ENCODE results near the gene TMEM132C.

The TMEM132C gene

GRCh38 chr12:128286970-128287369 lies 20.0 kb downstream of the TMEM132C start:
- Histone ChIP-seq H3K9me3 (ENCODE audit: control extremely low read depth in 1 of 5, control insufficient read depth in 4 of 5, insufficient read depth in 2 of 5, low read depth in 1 of 5, low read length in 4 of 5) (peaks cover 0 to 3% (median 0%) of the 10 kb centered on the region in 5 experiments), H3K27me3 (replicated peaks in 2 of 5; ENCODE audit: control insufficient read depth in 4 of 5, insufficient read depth in 5 of 5, low read length in 4 of 5) (peaks cover 0 to 2% (median 0%) of the 10 kb centered on the region in 5 experiments)
- WGBS (ENCODE audit: insufficient coverage): 100% methylated on average over 1 of the region's 1 CpG

GRCh38 chr12:128288357-128288756 lies 21.4 kb downstream of the TMEM132C start:
- DNase-seq: no peak
- no peak overlapping the region for H3K4me3 ChIP-seq (ENCODE audit: control insufficient read depth in 1 of 7, extremely low read depth in 1 of 7, insufficient read depth in 4 of 7, low read depth in 2 of 7, low read length in 6 of 7)
- no peaks in the 10 kb centered on the region for H3K36me3 ChIP-seq (ENCODE audit: control insufficient read depth in 4 of 4, insufficient read depth in 4 of 4, low read length in 3 of 4)
- H3K27ac ChIP-seq (ENCODE audit: insufficient read depth in 1 of 2, low read depth in 1 of 2, low read length in 2 of 2, poor library complexity in 1 of 2, severe bottlenecking in 2 of 2): no peak overlapping the region
- no peaks in the 10 kb centered on the region for H3K4me1 ChIP-seq (ENCODE audit: control extremely low read depth in 1 of 4, control insufficient read depth in 4 of 4, insufficient read depth in 4 of 4, low read length in 3 of 4)
- H3K9me3 ChIP-seq (ENCODE audit: control extremely low read depth in 1 of 5, control insufficient read depth in 4 of 5, insufficient read depth in 2 of 5, low read depth in 1 of 5, low read length in 4 of 5): no peaks in the 10 kb centered on the region
- H3K27me3 ChIP-seq (replicated peaks in 2 of 5; ENCODE audit: control insufficient read depth in 4 of 5, insufficient read depth in 5 of 5, low read length in 4 of 5): peaks cover 0 to 2% (median 0%) of the 10 kb centered on the region in 5 experiments
- POLR2A ChIA-PET: no interaction called here
- CTCF ChIA-PET: no interaction called here
- 93% methylated on average over 1 of the region's 2 CpGs for WGBS (ENCODE audit: insufficient coverage)

More at GRCh38 chr12:128286970-128287369, 20.0 kb downstream of the TMEM132C start:
- H3K27ac ChIP-seq (ENCODE audit: insufficient read depth in 1 of 2, low read depth in 1 of 2, low read length in 2 of 2, poor library complexity in 1 of 2, severe bottlenecking in 2 of 2): no peak overlapping the region
- H3K4me1 ChIP-seq (ENCODE audit: control extremely low read depth in 1 of 4, control insufficient read depth in 4 of 4, insufficient read depth in 4 of 4, low read length in 3 of 4): no peaks in the 10 kb centered on the region
- CTCF ChIA-PET: no interaction called here
- DNase-seq: no peak
- POLR2A ChIA-PET: no interaction called here
- H3K36me3 ChIP-seq (ENCODE audit: control insufficient read depth in 4 of 4, insufficient read depth in 4 of 4, low read length in 3 of 4): no peaks in the 10 kb centered on the region
- H3K4me3 ChIP-seq (ENCODE audit: control insufficient read depth in 1 of 7, extremely low read depth in 1 of 7, insufficient read depth in 4 of 7, low read depth in 2 of 7, low read length in 6 of 7): no peak overlapping the region

GRCh38 chr12:128288896-128289295 lies 21.9 kb downstream of the TMEM132C start:
- Histone ChIP-seq H3K4me3 (ENCODE audit: control insufficient read depth in 1 of 7, extremely low read depth in 1 of 7, insufficient read depth in 4 of 7, low read depth in 2 of 7, low read length in 6 of 7) (no peak overlapping the region), H3K4me1 (ENCODE audit: control extremely low read depth in 1 of 4, control insufficient read depth in 4 of 4, insufficient read depth in 4 of 4, low read length in 3 of 4) (no peaks in the 10 kb centered on the region), H3K9me3 (ENCODE audit: control extremely low read depth in 1 of 5, control insufficient read depth in 4 of 5, insufficient read depth in 2 of 5, low read depth in 1 of 5, low read length in 4 of 5) (no peaks in the 10 kb centered on the region), H3K27me3 (replicated peaks in 2 of 5; ENCODE audit: control insufficient read depth in 4 of 5, insufficient read depth in 5 of 5, low read length in 4 of 5) (peaks cover 0 to 2% (median 0%) of the 10 kb centered on the region in 5 experiments), H3K36me3 (ENCODE audit: control insufficient read depth in 4 of 4, insufficient read depth in 4 of 4, low read length in 3 of 4) (no peaks in the 10 kb centered on the region), H3K27ac (ENCODE audit: insufficient read depth in 1 of 2, low read depth in 1 of 2, low read length in 2 of 2, poor library complexity in 1 of 2, severe bottlenecking in 2 of 2) (no peak overlapping the region)
- ChIA-PET POLR2A (no interaction called here), CTCF (no interaction called here)
- WGBS (ENCODE audit: insufficient coverage): 99% methylated on average over 13 of the region's 13 CpGs
- no peak for DNase-seq

- CTCF ChIA-PET: interaction anchor here (0.6 kb wide), 1 partner anchor 1624 kb away, joined by 3 read pairs; no protein-coding TSS in a partner anchor
- no peak for DNase-seq
- Histone ChIP-seq H3K36me3 (ENCODE audit: control insufficient read depth in 4 of 4, insufficient read depth in 4 of 4, low read length in 3 of 4) (no peaks in the 10 kb centered on the region), H3K4me3 (ENCODE audit: control insufficient read depth in 1 of 7, extremely low read depth in 1 of 7, insufficient read depth in 4 of 7, low read depth in 2 of 7, low read length in 6 of 7) (no peak overlapping the region), H3K9me3 (ENCODE audit: control extremely low read depth in 1 of 5, control insufficient read depth in 4 of 5, insufficient read depth in 2 of 5, low read depth in 1 of 5, low read length in 4 of 5) (no peaks in the 10 kb centered on the region), H3K27me3 (replicated peaks in 2 of 5; ENCODE audit: control insufficient read depth in 4 of 5, insufficient read depth in 5 of 5, low read length in 4 of 5) (peaks cover 0 to 2% (median 0%) of the 10 kb centered on the region in 5 experiments), H3K27ac (ENCODE audit: insufficient read depth in 1 of 2, low read depth in 1 of 2, low read length in 2 of 2, poor library complexity in 1 of 2, severe bottlenecking in 2 of 2) (no peak overlapping the region), H3K4me1 (ENCODE audit: control extremely low read depth in 1 of 4, control insufficient read depth in 4 of 4, insufficient read depth in 4 of 4, low read length in 3 of 4) (no peaks in the 10 kb centered on the region)
- WGBS (ENCODE audit: insufficient coverage): 82% methylated on average over 3 of the region's 6 CpGs
- POLR2A ChIA-PET: no interaction called here
Measured at GRCh38 chr12:128290938-128291337, 24.0 kb downstream of the TMEM132C start.

- ChIA-PET CTCF (no interaction called here), POLR2A (no interaction called here)
- no peak overlapping the region for H3K4me3 ChIP-seq (ENCODE audit: control insufficient read depth in 1 of 7, extremely low read depth in 1 of 7, insufficient read depth in 4 of 7, low read depth in 2 of 7, low read length in 6 of 7)
- H3K36me3 ChIP-seq (ENCODE audit: control insufficient read depth in 4 of 4, insufficient read depth in 4 of 4, low read length in 3 of 4): no peaks in the 10 kb centered on the region
- peaks cover 0 to 3% (median 0%) of the 10 kb centered on the region in 5 experiments for H3K9me3 ChIP-seq (ENCODE audit: control extremely low read depth in 1 of 5, control insufficient read depth in 4 of 5, insufficient read depth in 2 of 5, low read depth in 1 of 5, low read length in 4 of 5)
- H3K4me1 ChIP-seq (ENCODE audit: control extremely low read depth in 1 of 4, control insufficient read depth in 4 of 4, insufficient read depth in 4 of 4, low read length in 3 of 4): no peaks in the 10 kb centered on the region
- H3K27ac ChIP-seq (ENCODE audit: insufficient read depth in 1 of 2, low read depth in 1 of 2, low read length in 2 of 2, poor library complexity in 1 of 2, severe bottlenecking in 2 of 2): no peak overlapping the region
- H3K27me3 ChIP-seq (replicated peaks in 2 of 5; ENCODE audit: control insufficient read depth in 4 of 5, insufficient read depth in 5 of 5, low read length in 4 of 5): peaks cover 0 to 7% (median 0%) of the 10 kb centered on the region in 5 experiments
- no peak for DNase-seq
- WGBS (ENCODE audit: insufficient coverage): 44% methylated on average over 5 of the region's 11 CpGs
Measured at GRCh38 chr12:128298091-128298748, 31.2 kb downstream of the TMEM132C start.

GRCh38 chr12:128305336-128305892 lies 38.4 kb downstream of the TMEM132C start:
- 96% methylated on average over 4 of the region's 10 CpGs for WGBS (ENCODE audit: insufficient coverage)
- ChIA-PET CTCF (interaction anchor here (0.6 kb wide), 1 partner anchor 154 kb away, joined by 3 read pairs; no protein-coding TSS in a partner anchor), POLR2A (no interaction called here)
- H3K27me3 ChIP-seq (replicated peaks in 2 of 5; ENCODE audit: control insufficient read depth in 4 of 5, insufficient read depth in 5 of 5, low read length in 4 of 5): no peaks in the 10 kb centered on the region
- H3K4me3 ChIP-seq (ENCODE audit: control insufficient read depth in 1 of 7, extremely low read depth in 1 of 7, insufficient read depth in 4 of 7, low read depth in 2 of 7, low read length in 6 of 7): no peak overlapping the region
- no peak overlapping the region for H3K27ac ChIP-seq (ENCODE audit: insufficient read depth in 1 of 2, low read depth in 1 of 2, low read length in 2 of 2, poor library complexity in 1 of 2, severe bottlenecking in 2 of 2)
- no peaks in the 10 kb centered on the region for H3K36me3 ChIP-seq (ENCODE audit: control insufficient read depth in 4 of 4, insufficient read depth in 4 of 4, low read length in 3 of 4)
- DNase-seq: no peak
- peaks cover 0 to 3% (median 0%) of the 10 kb centered on the region in 5 experiments for H3K9me3 ChIP-seq (ENCODE audit: control extremely low read depth in 1 of 5, control insufficient read depth in 4 of 5, insufficient read depth in 2 of 5, low read depth in 1 of 5, low read length in 4 of 5)
- H3K4me1 ChIP-seq (ENCODE audit: control extremely low read depth in 1 of 4, control insufficient read depth in 4 of 4, insufficient read depth in 4 of 4, low read length in 3 of 4): no peaks in the 10 kb centered on the region

- CTCF ChIA-PET: no interaction called here
- no peak for DNase-seq
- 82% methylated on average over 1 of the region's 2 CpGs for WGBS (ENCODE audit: insufficient coverage)
- POLR2A ChIA-PET: no interaction called here
- no peak overlapping the region for H3K4me3 ChIP-seq (ENCODE audit: control insufficient read depth in 1 of 7, extremely low read depth in 1 of 7, insufficient read depth in 4 of 7, low read depth in 2 of 7, low read length in 6 of 7)
- H3K36me3 ChIP-seq (ENCODE audit: control insufficient read depth in 4 of 4, insufficient read depth in 4 of 4, low read length in 3 of 4): no peaks in the 10 kb centered on the region
- no peak overlapping the region for H3K27ac ChIP-seq (ENCODE audit: insufficient read depth in 1 of 2, low read depth in 1 of 2, low read length in 2 of 2, poor library complexity in 1 of 2, severe bottlenecking in 2 of 2)
- no peaks in the 10 kb centered on the region for H3K27me3 ChIP-seq (replicated peaks in 2 of 5; ENCODE audit: control insufficient read depth in 4 of 5, insufficient read depth in 5 of 5, low read length in 4 of 5)
- H3K4me1 ChIP-seq (ENCODE audit: control extremely low read depth in 1 of 4, control insufficient read depth in 4 of 4, insufficient read depth in 4 of 4, low read length in 3 of 4): no peaks in the 10 kb centered on the region
- peaks cover 0 to 1% (median 0%) of the 10 kb centered on the region in 5 experiments for H3K9me3 ChIP-seq (ENCODE audit: control extremely low read depth in 1 of 5, control insufficient read depth in 4 of 5, insufficient read depth in 2 of 5, low read depth in 1 of 5, low read length in 4 of 5)
Measured at GRCh38 chr12:128307791-128308190, 40.8 kb downstream of the TMEM132C start.
